Measurements from ENCODE around the gene INSC.

The INSC gene

GRCh38 chr11:15109602-15110001, 5.1 kb upstream of the INSC start:
- no peak for DNase-seq

- DNase-seq: no peak
Observed at GRCh38 chr11:15111215-15111614, 3.5 kb upstream of the INSC start.

- DNase-seq: no peak
Observed at GRCh38 chr11:15112131-15112541, 2.6 kb upstream of the INSC start.

GRCh38 chr11:15113381-15113780, 1.3 kb upstream of the INSC start:
- DNase-seq: no peak

- DNase-seq: no peak
Observed at GRCh38 chr11:15115686-15116085, 963 bp downstream of the INSC start.

- no peak for DNase-seq
Observed at GRCh38 chr11:15117751-15118150, 3.0 kb downstream of the INSC start.

- no peak for DNase-seq
Observed at GRCh38 chr11:15118431-15118830, 3.7 kb downstream of the INSC start.

- no peak for DNase-seq
Observed at GRCh38 chr11:15119352-15119751, 4.6 kb downstream of the INSC start.

GRCh38 chr11:15119826-15120225, 5.1 kb downstream of the INSC start:
- DNase-seq: no peak

- DNase-seq: no peak
Observed at GRCh38 chr11:15123849-15124248, 9.1 kb downstream of the INSC start.

GRCh38 chr11:15124528-15124927, 9.8 kb downstream of the INSC start:
- no peak for DNase-seq

- DNase-seq: no peak
Observed at GRCh38 chr11:15127341-15127740, 12.6 kb downstream of the INSC start.

- DNase-seq: no peak
Observed at GRCh38 chr11:15128621-15129020, 13.9 kb downstream of the INSC start.

- DNase-seq: no peak
Observed at GRCh38 chr11:15136166-15136565, 21.4 kb downstream of the INSC start.

GRCh38 chr11:15139096-15139770, 24.5 kb downstream of the INSC start:
- DNase-seq: no peak

GRCh38 chr11:15139958-15140659, 25.4 kb downstream of the INSC start:
- DNase-seq: no peak

- DNase-seq: no peak
Observed at GRCh38 chr11:15141381-15141780, 26.7 kb downstream of the INSC start.

- no peak for DNase-seq
Observed at GRCh38 chr11:15142838-15143237, 28.1 kb downstream of the INSC start.

- DNase-seq: no peak
Observed at GRCh38 chr11:15143855-15144254, 29.1 kb downstream of the INSC start.

- no peak for DNase-seq
Observed at GRCh38 chr11:15144347-15144746, 29.6 kb downstream of the INSC start.

- no peak for DNase-seq
Observed at GRCh38 chr11:15145151-15145550, 30.4 kb downstream of the INSC start.

- DNase-seq: no peak
Observed at GRCh38 chr11:15145615-15146014, 30.9 kb downstream of the INSC start.

GRCh38 chr11:15146271-15147003, 31.7 kb downstream of the INSC start:
- DNase-seq: no peak

GRCh38 chr11:15148169-15148568, 33.4 kb downstream of the INSC start:
- no peak for DNase-seq

Data from CD4-positive, alpha-beta T cell treated with Interleukin-17A for 4 hours (primary cell).